LNCaP clone FGC (cell line): Measurements from ENCODE around the gene ROPN1B.
"Not testable (repeated sequence)": the region's sequence is repeated elsewhere in the genome, so short reads cannot be mapped to it uniquely, and the experiment has no call there.

Experiments used
- DNase-seq: peaks from one replicate; pipeline ENCODE4 v3.0.0-alpha.2; 2011; ENCODE audit warnings: low read depth
- H3K4me3 ChIP-seq: 2 replicates; pipeline ENCODE4 v1.5.1; 2011; ENCODE audit warnings: mild to moderate bottlenecking, low read depth, low read length, control low read depth
- CTCF ChIP-seq: IDR thresholded peaks from 2 replicates; pipeline ENCODE4 v1.5.1; 2012; ENCODE audit warnings: mild to moderate bottlenecking; ENCODE audit not compliant: control insufficient read depth, insufficient read depth; ENCODE audit errors: extremely low read depth

Gene ROPN1B

GRCh38 chr3:125990253-125990970, 21.4 kb downstream of the ROPN1B start:
- no peak for TF ChIP-seq CTCF
- no peak for DNase-seq
- no peak overlapping the region for H3K4me3 ChIP-seq

- not testable (repeated sequence) for DNase-seq, H3K4me3 ChIP-seq
Measured at GRCh38 chr3:125996751-125997150, 27.8 kb downstream of the ROPN1B start.

GRCh38 chr3:126002189-126002588, 33.2 kb downstream of the ROPN1B start:
- no peak overlapping the region for H3K4me3 ChIP-seq
- no peak for TF ChIP-seq CTCF
- DNase-seq, result no peak

GRCh38 chr3:126003447-126004190, 34.6 kb downstream of the ROPN1B start:
- DNase-seq, result no peak
- no peak for TF ChIP-seq CTCF
- no peak overlapping the region for H3K4me3 ChIP-seq

GRCh38 chr3:126004217-126004616, 35.2 kb downstream of the ROPN1B start:
- no peak for DNase-seq
- no peak overlapping the region for H3K4me3 ChIP-seq
- no peak for TF ChIP-seq CTCF

- DNase-seq, result no peak
- TF ChIP-seq CTCF, result no peak
- H3K4me3 ChIP-seq, result no peak overlapping the region
Measured at GRCh38 chr3:126004692-126005091, 35.7 kb downstream of the ROPN1B start.

GRCh38 chr3:126005951-126006350, 37.0 kb downstream of the ROPN1B start:
- no peak overlapping the region for H3K4me3 ChIP-seq
- no peak for TF ChIP-seq CTCF
- DNase-seq, result no peak
